H1 (cell line): Measurements from ENCODE around the gene PLCL1. TPM values are rescaled to one million over a fixed set of nuclear protein-coding genes. Genes with fewer than 3 reads are reported as not detected.

Source experiments
- CTCF ChIA-PET: fragments of 300-600 bp; sonication (Branson Sonifier 250); formaldehyde crosslinking; loops from one replicate; lab custom pipeline; 2021; ENCODE audit not compliant: partially characterized antibody; lab: Charles Lee
- POLR2A ChIA-PET: fragments of 300-600 bp; sonication (Branson Sonifier 250); formaldehyde crosslinking; loops from one replicate; lab custom pipeline; 2021; ENCODE audit warnings: inconsistent platforms; ENCODE audit not compliant: partially characterized antibody; lab: Charles Lee
- DNase-seq, 2 experiments: peaks; one replicate each; pipeline versions ENCODE4 v3.0.0 to v3.0.0-alpha.2; 2010 to 2022; ENCODE audit warnings: low spot score in 2 of 2, low read depth in 1 of 2, mixed read lengths in 1 of 2
- FAIRE-seq: peaks from 2 replicates; lab custom pipeline; 2011; peaks lifted over from hg19 to GRCh38; lab: Jason Lieb, UNC
- H2AFZ ChIP-seq: 2 replicates; pipeline ENCODE4 v1.8.1; 2012; ENCODE audit warnings: low read length, inconsistent platforms
- H2AK5ac ChIP-seq: 2 replicates; pipeline ENCODE4 v1.6.1; 2013; ENCODE audit warnings: low read depth, low read length
- H2BK120ac ChIP-seq: replicated peaks from 2 replicates; pipeline ENCODE3; 2013; ENCODE audit warnings: low read depth, low read length, inconsistent platforms
- H2BK12ac ChIP-seq: 2 replicates; pipeline ENCODE4 v1.6.1; 2013; ENCODE audit warnings: low read depth, low read length
- H2BK15ac ChIP-seq: 2 replicates; pipeline ENCODE4 v1.6.1; 2013; ENCODE audit warnings: low read length
- H2BK20ac ChIP-seq: 2 replicates; pipeline ENCODE4 v1.6.1; 2013; ENCODE audit warnings: low read length
- H2BK5ac ChIP-seq: 2 replicates; pipeline ENCODE4 v1.6.1; 2013; ENCODE audit warnings: low read depth, low read length
- H3K14ac ChIP-seq: 2 replicates; pipeline ENCODE4 v1.6.1; 2013; ENCODE audit warnings: inconsistent platforms; ENCODE audit not compliant: insufficient read length
- H3K18ac ChIP-seq: 2 replicates; pipeline ENCODE4 v1.6.1; 2013; ENCODE audit warnings: low read length; ENCODE audit errors: extremely low read depth
- H3K23ac ChIP-seq: 2 replicates; pipeline ENCODE4 v1.6.1; 2013; ENCODE audit warnings: inconsistent platforms; ENCODE audit not compliant: insufficient read length
- H3K23me2 ChIP-seq: 2 replicates; pipeline ENCODE4 v1.6.1; 2013; ENCODE audit warnings: low read depth, low read length
- H3K27ac ChIP-seq: 2 replicates; pipeline ENCODE4 v1.6.1; 2011; ENCODE audit warnings: low read depth, low read length, inconsistent platforms
- H3K27me3 ChIP-seq, 4 experiments: replicated peaks in 1 of 4; 1 replicate in 1 of 4; 2 replicates in 3 of 4; pipeline versions ENCODE4 v1.6.1 to v1.8.1; 2011 to 2013; ENCODE audit warnings: low read length in 3 of 4, mild to moderate bottlenecking in 3 of 4, inconsistent platforms in 2 of 4, mixed read lengths in 2 of 4, moderate library complexity in 1 of 4; ENCODE audit not compliant: control insufficient read depth in 3 of 4, insufficient read depth in 3 of 4; ENCODE audit errors: extremely low read depth in 1 of 4
- H3K36me3 ChIP-seq, 4 experiments: 2 replicates each; pipeline versions ENCODE4 v1.6.1 to v1.8.1; 2011 to 2013; ENCODE audit warnings: mild to moderate bottlenecking in 4 of 4, low read length in 3 of 4, moderate library complexity in 2 of 4, control low read depth in 1 of 4, inconsistent platforms in 1 of 4; ENCODE audit not compliant: insufficient read depth in 4 of 4, control insufficient read depth in 2 of 4
- H3K4ac ChIP-seq: replicated peaks from 2 replicates; pipeline ENCODE3; 2013; ENCODE audit warnings: low read length, low read depth, mixed read lengths, inconsistent platforms; ENCODE audit not compliant: insufficient read length
- H3K4me1 ChIP-seq, 4 experiments: replicated peaks in 1 of 4; 1 replicate in 1 of 4; 2 replicates in 3 of 4; pipeline versions ENCODE4 v1.6.1 to v1.8.1; 2011 to 2013; ENCODE audit warnings: low read length in 3 of 4, inconsistent platforms in 2 of 4, mixed read lengths in 1 of 4; ENCODE audit not compliant: insufficient read depth in 4 of 4, control insufficient read depth in 3 of 4
- H3K4me2 ChIP-seq, 2 experiments: 2 replicates each; pipeline versions ENCODE4 v1.6.1 to v1.8.1; 2011 to 2013; ENCODE audit warnings: low read depth in 2 of 2, low read length in 2 of 2, control low read depth in 1 of 2, inconsistent platforms in 1 of 2, mild to moderate bottlenecking in 1 of 2; ENCODE audit not compliant: insufficient read depth in 1 of 2
- H3K4me3 ChIP-seq, 4 experiments: fragments of 200-600, 300-600 bp in 1 of 4; sonication (generic), shearing (Covaris generic), sonication (Bioruptor Twin) in 1 of 4; 2 replicates each; pipeline versions ENCODE4 v1.5.1 to v1.8.1; 2011 to 2016; ENCODE audit warnings: low read length in 4 of 4, low read depth in 3 of 4, control low read depth in 2 of 4, inconsistent platforms in 2 of 4, mild to moderate bottlenecking in 2 of 4, mixed read lengths in 1 of 4, moderate library complexity in 1 of 4; ENCODE audit not compliant: insufficient read depth in 2 of 4; ENCODE audit errors: extremely low read depth in 1 of 4
- H3K56ac ChIP-seq: replicated peaks from 2 replicates; pipeline ENCODE3; 2013; ENCODE audit warnings: low read depth, mild to moderate bottlenecking, mixed read lengths, low read length, inconsistent platforms; ENCODE audit not compliant: insufficient read length
- H3K79me1 ChIP-seq: 2 replicates; pipeline ENCODE4 v1.6.1; 2013; ENCODE audit warnings: low read depth, low read length, control low read depth
- H3K79me2 ChIP-seq, 2 experiments: 2 replicates each; pipeline versions ENCODE4 v1.6.1 to v1.8.1; 2012 to 2013; ENCODE audit warnings: low read length in 2 of 2, mild to moderate bottlenecking in 2 of 2, inconsistent platforms in 1 of 2; ENCODE audit not compliant: insufficient read depth in 2 of 2, control insufficient read depth in 1 of 2
- H3K9ac ChIP-seq, 4 experiments: replicated peaks in 1 of 4; 1 replicate in 1 of 4; 2 replicates in 3 of 4; pipeline versions ENCODE4 v1.6.1 to v1.8.1; 2011 to 2013; ENCODE audit warnings: low read depth in 3 of 4, low read length in 3 of 4, control low read depth in 2 of 4, mild to moderate bottlenecking in 2 of 4, moderate library complexity in 2 of 4, inconsistent platforms in 1 of 4; ENCODE audit errors: extremely low read depth in 1 of 4
- H3K9me3 ChIP-seq, 2 experiments: 2 replicates each; pipeline versions ENCODE4 v1.6.1 to v1.8.1; 2012 to 2013; ENCODE audit warnings: mild to moderate bottlenecking in 2 of 2, moderate library complexity in 2 of 2, control low read depth in 1 of 2, inconsistent platforms in 1 of 2, low read depth in 1 of 2, low read length in 1 of 2, mixed read lengths in 1 of 2; ENCODE audit not compliant: insufficient read depth in 2 of 2
- H4K20me1 ChIP-seq, 2 experiments: replicated peaks in 1 of 2; 2 replicates each; pipeline versions ENCODE3 to v1.8.1; 2011 to 2013; ENCODE audit warnings: inconsistent platforms in 2 of 2, low read length in 2 of 2, mild to moderate bottlenecking in 1 of 2; ENCODE audit not compliant: insufficient read depth in 2 of 2, control insufficient read depth in 1 of 2
- H4K5ac ChIP-seq: 2 replicates; pipeline ENCODE4 v1.6.1; 2013; ENCODE audit warnings: low read length, low read depth, mixed read lengths, inconsistent platforms; ENCODE audit not compliant: insufficient read length
- H4K8ac ChIP-seq: 2 replicates; pipeline ENCODE4 v1.8.0; 2013; ENCODE audit warnings: mild to moderate bottlenecking, moderate library complexity, low read length, inconsistent platforms; ENCODE audit not compliant: insufficient read depth; ENCODE audit errors: extremely low read depth
- H4K91ac ChIP-seq: replicated peaks from 2 replicates; pipeline ENCODE3; 2013; ENCODE audit warnings: low read length, mixed read lengths, inconsistent platforms; ENCODE audit not compliant: insufficient read length
- ATF3 ChIP-seq: IDR thresholded peaks from 2 replicates; pipeline ENCODE4 v1.6.1; 2011; ENCODE audit warnings: low read depth, mild to moderate bottlenecking, low read length; ENCODE audit not compliant: insufficient read depth
- CHD1 ChIP-seq: IDR thresholded peaks from 2 replicates; pipeline ENCODE4 v1.6.1; 2012; ENCODE audit warnings: low read depth, low read length, improper control_type of control experiment
- HDAC6 ChIP-seq: IDR thresholded peaks from one replicate; pipeline ENCODE4 v1.7.1; 2012; ENCODE audit warnings: low read depth, mild to moderate bottlenecking, inconsistent platforms, low read length, moderate library complexity
- TAF1 ChIP-seq: IDR thresholded peaks from 2 replicates; pipeline ENCODE4 v1.6.1; 2011; ENCODE audit warnings: mild to moderate bottlenecking, low read depth, low read length
- WGBS, 2 experiments: shearing (Covaris generic) in 1 of 2; methylation state at CpG; one replicate each; pipeline versions ENCODE4 v1.1.6 to v1.1.7; 2013 to 2015; ENCODE audit warnings: low lambda C conversion rate in 2 of 2, mixed read lengths in 2 of 2, inconsistent platforms in 1 of 2, low coverage in 1 of 2, missing lambda C conversion rate in 1 of 2; ENCODE audit not compliant: insufficient replicate concordance in 2 of 2, insufficient coverage in 1 of 2, insufficient read length in 1 of 2; ENCODE audit errors: extremely low coverage in 1 of 2, missing lambda C conversion rate in 1 of 2; 5-methylcytosine and 5-hydroxymethylcytosine counted together
- polyA plus RNA-seq, 7 experiments: library from polyadenylated mRNA; depleted of rRNA in 3 of 7; stranded (reverse) in 5 of 7; unstranded in 2 of 7; fragments of >200 nt in 5 of 7; fragments of 200-250 nt in 2 of 7; gene quantifications; 1 replicate in 5 of 7; 2 replicates in 1 of 7; 4 replicates in 1 of 7; pipeline versions ENCODE4 v1.2.1 to v1.2.3, GENCODE V29; 2011 to 2013; ENCODE audit warnings: missing spikeins in 2 of 7, mixed read lengths in 2 of 7
- total RNA-seq: library from RNA; stranded (reverse); fragmentation: NEBNext Ultra II Directional; extraction: Animal tissue kit (Norgen Biotek cat#: 25700); gene quantifications from 2 replicates; pipeline ENCODE4 v1.2.1, GENCODE V29; 2021

The PLCL1 gene
- total and polyA plus RNA-seq, 2 of the 8 experiments (the other 6 are each of a cell fraction or from before 2014, with no cell fraction given) = not detected

- Histone ChIP-seq H2AK5ac (no peak overlapping the region), H3K23ac (no peak overlapping the region), H3K27me3 (no peaks in the 10 kb centered on the region), H3K14ac (no peak overlapping the region), H3K56ac (no peak overlapping the region), H3K36me3 (no peaks in the 10 kb centered on the region), H3K18ac (no peak overlapping the region), H3K79me1 (no peaks in the 10 kb centered on the region), H2BK12ac (no peak overlapping the region), H2BK5ac (no peak overlapping the region)
- POLR2A ChIA-PET = no interaction called here
- no peak for DNase-seq
- TF ChIP-seq ATF3 = no peak
- no peak for TF ChIP-seq CHD1
- no peak for TF ChIP-seq TAF1
- TF ChIP-seq HDAC6 = no peak
- TF ChIP-seq, all 59 proteins: peak for 0
- no peak overlapping the region for H3K9ac ChIP-seq
- H3K9me3 ChIP-seq = no peaks in the 10 kb centered on the region
- peaks cover 0 to 3% (median 2%) of the 10 kb centered on the region in 4 experiments; a peak in 4 of 7 replicates for H3K4me1 ChIP-seq
- no peak overlapping the region for H3K27ac ChIP-seq
- H4K8ac ChIP-seq = no peak overlapping the region
- 83% methylated on average over 1 of the region's 1 CpG; no CpG with 5 or more reads in 1 of the 2 experiments for WGBS, 2 experiments
- H4K20me1 ChIP-seq = no peaks in the 10 kb centered on the region
- H3K23me2 ChIP-seq = no peaks in the 10 kb centered on the region
- H3K4me2 ChIP-seq = no peak overlapping the region
- no peak overlapping the region for H2AFZ ChIP-seq
- no peak overlapping the region for H4K91ac ChIP-seq
- H3K4ac ChIP-seq = no peak overlapping the region
- H4K5ac ChIP-seq = no peak overlapping the region
- FAIRE-seq = no peak
- no peak overlapping the region for H2BK120ac ChIP-seq
- H3K79me2 ChIP-seq = no peaks in the 10 kb centered on the region
- H2BK20ac ChIP-seq = no peak overlapping the region
- H3K4me3 ChIP-seq = no peak overlapping the region
- CTCF ChIA-PET = interaction anchor here (2.8 kb wide), 1 partner anchor 75 kb away, joined by 10 read pairs; no protein-coding TSS in a partner anchor
- no peak overlapping the region for H2BK15ac ChIP-seq
These were observed 83.9 kb downstream of the PLCL1 start for GRCh38 chr2:197888321-197888720.
